ENCODE measurements around the gene KLHDC8A.

The KLHDC8A gene

DNA sequence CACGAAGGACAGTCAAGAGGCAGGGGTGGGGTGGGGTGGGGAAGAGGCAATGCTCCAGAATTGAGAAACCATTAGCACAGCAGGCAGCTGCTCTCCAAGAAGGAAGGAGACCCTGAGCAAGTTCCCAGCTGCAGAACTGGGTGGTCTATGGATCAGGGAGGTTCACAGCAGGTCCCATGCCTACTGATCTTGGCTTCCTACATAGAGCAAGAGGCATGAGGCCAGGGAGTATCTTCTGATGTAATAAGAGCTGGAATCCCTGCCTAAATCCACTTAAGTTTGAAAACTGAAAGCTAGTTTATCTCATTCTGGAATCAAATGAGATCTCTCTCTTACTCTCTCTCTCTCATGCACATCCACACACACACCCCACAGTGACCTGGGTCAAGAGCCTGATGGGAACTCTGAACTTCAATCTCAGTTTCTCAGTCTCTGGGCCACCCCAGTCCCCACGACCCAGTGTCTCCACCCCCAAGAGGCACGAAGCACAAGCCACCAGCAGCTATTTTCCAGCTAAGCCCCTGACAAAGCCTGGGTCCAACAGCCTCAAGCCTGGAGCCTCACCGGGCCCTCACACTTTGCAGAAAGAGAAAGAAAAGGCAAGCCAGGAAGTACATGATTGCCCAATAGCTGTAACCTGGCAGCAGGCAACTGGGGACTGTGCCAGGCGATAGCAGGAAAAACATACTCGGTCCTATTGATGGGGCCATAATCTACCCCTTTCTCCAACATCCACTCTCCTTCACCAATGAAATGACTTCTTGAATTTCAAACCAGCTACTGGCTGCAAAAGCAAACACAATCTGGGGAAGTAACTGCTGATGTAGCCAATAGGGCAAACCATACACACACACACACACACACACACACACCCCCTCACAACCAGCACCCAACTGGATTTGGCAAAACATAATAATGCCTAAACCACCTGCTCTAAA lies 37.4 kb downstream of the KLHDC8A start:
- H3K4me1 ChIP-seq (ENCODE audit: control insufficient read depth in 2 of 2, insufficient read depth in 1 of 2, low read depth in 1 of 2, low read length in 2 of 2), result peaks cover 35 to 49% of the 10 kb centered on the region in 2 donors
- H2BK5ac ChIP-seq (ENCODE audit: low read length), result peak overlapping the region; percentile 14
- H2BK120ac ChIP-seq (ENCODE audit: low read depth, low read length), result no peak overlapping the region
- H2AFZ ChIP-seq (ENCODE audit: low read length), result no peak overlapping the region
- H3K9me3 ChIP-seq (replicated peaks in 1 of 2; ENCODE audit: control insufficient read depth in 2 of 2, insufficient read depth in 1 of 2, low read depth in 1 of 2, low read length in 2 of 2), result no peaks in the 10 kb centered on the region
- no peak for DNase-seq (ENCODE audit: low spot score)
- H3K23ac ChIP-seq (ENCODE audit: low read depth, low read length, poor library complexity), result no peak overlapping the region
- no peak overlapping the region for H2BK15ac ChIP-seq (ENCODE audit: low read length)
- H3K4me3 ChIP-seq (ENCODE audit: low read length in 2 of 2), result peak overlapping the region; percentile 58 to 82
- no peak overlapping the region for H4K8ac ChIP-seq (ENCODE audit: low read depth, low read length)
- H3K27ac ChIP-seq (replicated peaks; ENCODE audit: low read length), result peak overlapping the region; percentile 96
- no peaks in the 10 kb centered on the region for H3K79me1 ChIP-seq (ENCODE audit: low read depth, low read length)
- H2AK5ac ChIP-seq (ENCODE audit: low read depth, low read length), result no peak overlapping the region
- WGBS, 2 donors (ENCODE audit: extremely low coverage in 2 of 2, insufficient read length in 2 of 2, insufficient replicate concordance in 1 of 2), result no CpG with 5 or more reads among the region's 6 CpGs
- peak overlapping the region; percentile 50 for H3K18ac ChIP-seq (ENCODE audit: low read length)
- peak overlapping the region; percentile 92 for H3K4me2 ChIP-seq (ENCODE audit: insufficient read depth, low read length, poor library complexity, severe bottlenecking)
- peaks cover 8 to 43% of the 10 kb centered on the region in 2 donors for H3K36me3 ChIP-seq (replicated peaks in 1 of 2; ENCODE audit: control insufficient read depth in 2 of 2, insufficient read depth in 2 of 2, low read length in 2 of 2)
- no peak overlapping the region for H3K4ac ChIP-seq (ENCODE audit: low read length)
- peak overlapping the region; percentile 54 for H3K9ac ChIP-seq (ENCODE audit: low read depth, low read length, poor library complexity)
- no peak overlapping the region for H4K91ac ChIP-seq (ENCODE audit: low read depth, low read length, poor library complexity)
- no peak overlapping the region for H3K14ac ChIP-seq (ENCODE audit: low read length)
- no peak overlapping the region for H2BK12ac ChIP-seq (ENCODE audit: low read length)
- H3K27me3 ChIP-seq (ENCODE audit: control insufficient read depth in 3 of 3, insufficient read depth in 3 of 3, low read depth in 1 of 3, low read length in 3 of 3), result no peaks in the 10 kb centered on the region

DNA sequence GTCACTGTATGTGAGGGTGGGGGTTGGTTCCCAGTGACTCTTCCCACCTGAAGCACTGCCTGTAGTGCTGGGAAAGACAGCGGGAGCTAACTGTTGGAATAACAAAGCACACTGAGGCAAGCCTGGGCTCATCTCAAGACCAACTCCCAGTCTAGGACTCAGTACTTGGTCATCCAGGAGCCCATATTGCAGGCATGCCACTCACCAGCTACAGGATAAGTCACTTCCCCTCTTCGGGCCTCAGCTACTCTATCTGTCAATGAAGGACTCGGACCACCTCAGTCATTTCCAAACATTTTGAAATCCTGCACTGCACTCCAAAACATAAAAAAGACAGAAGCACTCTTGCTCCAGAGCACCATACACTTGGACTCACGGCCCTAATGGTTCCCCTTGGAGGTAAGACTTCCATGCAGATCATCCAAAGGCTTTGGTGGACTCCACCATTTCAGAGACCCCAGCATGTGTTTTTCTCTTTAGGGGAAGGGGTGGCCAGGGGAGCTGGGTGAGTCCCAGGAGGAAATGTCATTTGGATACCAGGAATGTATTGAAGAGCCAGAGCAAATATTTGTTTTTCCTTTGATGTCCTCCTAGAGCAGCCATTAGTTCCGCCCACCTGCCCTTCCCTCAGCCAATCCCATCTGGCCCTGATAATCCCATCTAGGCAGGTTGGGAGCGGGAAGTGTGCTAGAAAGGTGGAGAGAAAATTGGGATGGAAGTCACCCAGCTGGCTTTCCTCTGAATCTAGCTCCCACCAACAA lies 38.3 kb downstream of the KLHDC8A start:
- Histone ChIP-seq H3K4me1 (ENCODE audit: control insufficient read depth in 2 of 2, insufficient read depth in 1 of 2, low read depth in 1 of 2, low read length in 2 of 2) (peaks cover 35 to 50% of the 10 kb centered on the region in 2 donors), H3K36me3 (replicated peaks in 1 of 2; ENCODE audit: control insufficient read depth in 2 of 2, insufficient read depth in 2 of 2, low read length in 2 of 2) (peaks cover 8 to 43% of the 10 kb centered on the region in 2 donors), H2BK15ac (ENCODE audit: low read length) (no peak overlapping the region), H3K4me2 (ENCODE audit: insufficient read depth, low read length, poor library complexity, severe bottlenecking) (peak overlapping the region; percentile 92), H3K4me3 (ENCODE audit: low read length in 2 of 2) (peak overlapping the region; percentile 58 to 82), H3K9ac (ENCODE audit: low read depth, low read length, poor library complexity) (no peak overlapping the region), H3K9me3 (replicated peaks in 1 of 2; ENCODE audit: control insufficient read depth in 2 of 2, insufficient read depth in 1 of 2, low read depth in 1 of 2, low read length in 2 of 2) (no peaks in the 10 kb centered on the region), H3K23ac (ENCODE audit: low read depth, low read length, poor library complexity) (no peak overlapping the region), H2BK12ac (ENCODE audit: low read length) (no peak overlapping the region), H3K79me1 (ENCODE audit: low read depth, low read length) (no peaks in the 10 kb centered on the region), H2BK120ac (ENCODE audit: low read depth, low read length) (no peak overlapping the region), H2BK5ac (ENCODE audit: low read length) (peak overlapping the region; percentile 14), H2AK5ac (ENCODE audit: low read depth, low read length) (no peak overlapping the region), H3K18ac (ENCODE audit: low read length) (peak overlapping the region; percentile 16), H3K27me3 (ENCODE audit: control insufficient read depth in 3 of 3, insufficient read depth in 3 of 3, low read depth in 1 of 3, low read length in 3 of 3) (no peaks in the 10 kb centered on the region), H2AFZ (ENCODE audit: low read length) (no peak overlapping the region), H4K91ac (ENCODE audit: low read depth, low read length, poor library complexity) (no peak overlapping the region), H3K4ac (ENCODE audit: low read length) (no peak overlapping the region), H3K14ac (ENCODE audit: low read length) (no peak overlapping the region), H4K8ac (ENCODE audit: low read depth, low read length) (no peak overlapping the region), H3K27ac (replicated peaks; ENCODE audit: low read length) (peak overlapping the region; percentile 96)
- DNase-seq (ENCODE audit: low spot score), result no peak
- no CpG with 5 or more reads among the region's 6 CpGs for WGBS, 2 donors (ENCODE audit: extremely low coverage in 2 of 2, insufficient read length in 2 of 2, insufficient replicate concordance in 1 of 2)

DNA sequence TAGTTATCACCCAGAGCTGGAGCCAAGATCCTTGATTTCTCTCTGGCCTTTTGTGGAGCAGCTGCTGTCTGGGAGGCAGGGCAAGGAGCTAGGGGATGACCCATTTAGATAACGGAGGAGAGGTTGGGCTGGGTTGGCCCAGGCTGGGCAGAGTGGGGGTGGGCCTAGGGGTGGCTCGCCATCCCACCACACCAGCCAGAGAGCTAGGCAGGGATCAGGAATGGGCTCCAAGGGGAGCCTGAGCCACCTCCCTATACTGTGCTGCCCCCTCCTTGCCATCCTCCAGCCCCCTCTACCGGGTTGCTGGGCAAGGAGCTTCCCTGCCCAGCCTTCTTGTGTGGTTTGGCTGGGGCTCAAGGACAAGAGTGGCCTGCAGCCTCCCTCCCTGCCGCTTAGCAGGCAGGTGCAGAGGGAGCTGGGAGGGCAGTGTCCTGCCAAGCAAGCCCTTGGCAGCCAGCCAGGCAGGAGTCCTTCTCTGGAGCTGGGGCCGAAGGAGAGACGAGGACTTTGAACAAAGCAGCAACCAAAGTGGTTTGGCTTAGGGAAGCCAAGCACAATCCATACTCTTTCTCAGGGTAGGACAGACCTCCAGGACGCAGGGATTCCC lies 39.3 kb downstream of the KLHDC8A start:
- no peaks in the 10 kb centered on the region for H3K9me3 ChIP-seq (replicated peaks in 1 of 2; ENCODE audit: control insufficient read depth in 2 of 2, insufficient read depth in 1 of 2, low read depth in 1 of 2, low read length in 2 of 2)
- peak overlapping the region; percentile 52 for H2BK15ac ChIP-seq (ENCODE audit: low read length)
- H3K27me3 ChIP-seq (ENCODE audit: control insufficient read depth in 3 of 3, insufficient read depth in 3 of 3, low read depth in 1 of 3, low read length in 3 of 3), result no peaks in the 10 kb centered on the region
- H2AK5ac ChIP-seq (ENCODE audit: low read depth, low read length), result peak overlapping the region; percentile 56
- H3K36me3 ChIP-seq (replicated peaks in 1 of 2; ENCODE audit: control insufficient read depth in 2 of 2, insufficient read depth in 2 of 2, low read length in 2 of 2), result peaks cover 8 to 46% of the 10 kb centered on the region in 2 donors
- H3K79me1 ChIP-seq (ENCODE audit: low read depth, low read length), result no peaks in the 10 kb centered on the region
- peak overlapping the region; percentile 82 for H3K9ac ChIP-seq (ENCODE audit: low read depth, low read length, poor library complexity)
- peak overlapping the region; percentile 7 to 62 for H3K4me3 ChIP-seq (ENCODE audit: low read length in 2 of 2)
- peak overlapping the region; percentile 92 for H3K4me2 ChIP-seq (ENCODE audit: insufficient read depth, low read length, poor library complexity, severe bottlenecking)
- H4K8ac ChIP-seq (ENCODE audit: low read depth, low read length), result no peak overlapping the region
- H2BK120ac ChIP-seq (ENCODE audit: low read depth, low read length), result no peak overlapping the region
- DNase-seq (ENCODE audit: low spot score), result no peak
- H3K18ac ChIP-seq (ENCODE audit: low read length), result peak overlapping the region; percentile 94
- peak overlapping the region; percentile 17 for H2BK5ac ChIP-seq (ENCODE audit: low read length)
- no CpG with 5 or more reads among the region's 7 CpGs for WGBS, 2 donors (ENCODE audit: extremely low coverage in 2 of 2, insufficient read length in 2 of 2, insufficient replicate concordance in 1 of 2)
- peaks cover 42 to 59% of the 10 kb centered on the region in 2 donors for H3K4me1 ChIP-seq (ENCODE audit: control insufficient read depth in 2 of 2, insufficient read depth in 1 of 2, low read depth in 1 of 2, low read length in 2 of 2)
- no peak overlapping the region for H3K4ac ChIP-seq (ENCODE audit: low read length)
- no peak overlapping the region for H3K23ac ChIP-seq (ENCODE audit: low read depth, low read length, poor library complexity)
- H3K14ac ChIP-seq (ENCODE audit: low read length), result no peak overlapping the region
- H2BK12ac ChIP-seq (ENCODE audit: low read length), result no peak overlapping the region
- no peak overlapping the region for H2AFZ ChIP-seq (ENCODE audit: low read length)
- no peak overlapping the region for H4K91ac ChIP-seq (ENCODE audit: low read depth, low read length, poor library complexity)
- H3K27ac ChIP-seq (replicated peaks; ENCODE audit: low read length), result peak overlapping the region; percentile 96

All from neuronal stem cell (in vitro differentiated cells).